PC-3 (cell line): ENCODE data around the gene ST7. TPM values are rescaled to one million over a fixed set of nuclear protein-coding genes. Genes with fewer than 3 reads are reported as not detected.

Experiments
- ATAC-seq: fragments of 200-7000 bp; cut with Tn5 transposase; 2 replicates; pipeline ENCODE4 v1.9.1; 2020; ENCODE audit warnings: mild to moderate bottlenecking, moderate library complexity
- BruUV-seq: library from RNA; stranded (reverse); fragments of 400-500 nt; replicated peaks from 2 replicates; lab custom pipeline; 2021; lab: Mats Ljungman, UMichigan
- CTCF ChIA-PET: fragments of 300-600 bp; sonication (Branson Sonifier 250); formaldehyde crosslinking; loops from one replicate; lab custom pipeline; 2022; ENCODE audit warnings: antibody characterized with exemption; lab: Charles Lee
- POLR2A ChIA-PET: fragments of 300-600 bp; sonication (Branson Sonifier 250); formaldehyde crosslinking; loops from one replicate; lab custom pipeline; 2022; ENCODE audit warnings: antibody characterized with exemption; ENCODE audit not compliant: unreplicated experiment; lab: Charles Lee
- DNase-seq: peaks from one replicate; pipeline ENCODE4 v3.0.0-alpha.2; 2015
- H2AFZ ChIP-seq: fragments of 300-600 bp; sonication (generic); 2 replicates; pipeline ENCODE4 v1.6.0; 2016; ENCODE audit warnings: antibody characterized with exemption, low read length
- H3F3A ChIP-seq: fragments of 300-600 bp; sonication (generic); one replicate; pipeline ENCODE4 v1.6.0; 2017; ENCODE audit warnings: antibody characterized with exemption, low read length, control low read depth, mild to moderate bottlenecking; ENCODE audit not compliant: unreplicated experiment
- H3K27ac ChIP-seq: fragments of 300-600 bp; sonication (generic); 2 replicates; pipeline ENCODE4 v1.5.1; 2016; ENCODE audit warnings: mild to moderate bottlenecking, low read length
- H3K27me3 ChIP-seq: fragments of 300-600 bp; sonication (generic); 2 replicates; pipeline ENCODE4 v1.6.1; 2016; ENCODE audit warnings: low read length, mixed read lengths
- H3K36me3 ChIP-seq: fragments of 300-600 bp; sonication (generic); 2 replicates; pipeline ENCODE4 v1.6.1; 2016; ENCODE audit warnings: low read depth, mixed run types, low read length, mixed read lengths
- H3K4me1 ChIP-seq: fragments of 300-600 bp; sonication (generic); 2 replicates; pipeline ENCODE4 v1.5.1; 2016; ENCODE audit warnings: low read length; ENCODE audit not compliant: insufficient read depth
- H3K4me2 ChIP-seq: fragments of 300-600 bp; sonication (generic); 2 replicates; pipeline ENCODE4 v1.6.0; 2016; ENCODE audit warnings: low read length
- H3K4me3 ChIP-seq: fragments of 300-600 bp; sonication (generic); 2 replicates; pipeline ENCODE4 v1.5.1; 2016; ENCODE audit warnings: mild to moderate bottlenecking, low read length, mixed read lengths
- H3K79me2 ChIP-seq: fragments of 300-600 bp; sonication (generic); 2 replicates; pipeline ENCODE4 v1.6.1; 2017; ENCODE audit warnings: low read length, mixed read lengths
- H3K9ac ChIP-seq: fragments of 300-600 bp; sonication (generic); 2 replicates; pipeline ENCODE4 v1.6.0; 2016; ENCODE audit warnings: mild to moderate bottlenecking, low read length
- H3K9me2 ChIP-seq: fragments of 300-600 bp; sonication (generic); replicated peaks from 2 replicates; pipeline ENCODE4 v1.6.1; 2016; ENCODE audit warnings: mixed run types, low read length, mixed read lengths
- H3K9me3 ChIP-seq: fragments of 300-600 bp; sonication (generic); 2 replicates; pipeline ENCODE4 v1.6.1; 2016; ENCODE audit warnings: low read length, mixed read lengths
- H4K20me1 ChIP-seq: fragments of 300-600 bp; sonication (generic); 2 replicates; pipeline ENCODE4 v1.6.1; 2016; ENCODE audit warnings: low read length, mixed read lengths
- CTCF ChIP-seq: fragments of 300-600 bp; sonication (generic); conservative IDR thresholded peaks from 2 replicates; pipeline ENCODE4 v1.5.1; 2017; ENCODE audit warnings: antibody characterized with exemption, low read depth, mild to moderate bottlenecking, low read length
- EZH2 ChIP-seq: fragments of 300-600 bp; sonication (generic); IDR thresholded peaks from one replicate; pipeline ENCODE4 v1.6.1; 2017; ENCODE audit warnings: antibody characterized with exemption, mild to moderate bottlenecking, low read length; ENCODE audit not compliant: unreplicated experiment
- EZH2phosphoT487 ChIP-seq: fragments of 300-600 bp; sonication (generic); IDR thresholded peaks from 2 replicates; pipeline ENCODE4 v1.6.1; 2018; ENCODE audit warnings: mild to moderate bottlenecking, antibody characterized with exemption, low read length, borderline replicate concordance
- intact Hi-C: fragments of 100-400 bp; cut with micrococcal nuclease; formaldehyde crosslinking; loops from 2 replicates; pipeline ENCODE4 v1.9.0; 2023
- total RNA-seq: library from RNA; depleted of rRNA; stranded (reverse); fragments of >200 nt; gene quantifications from 2 replicates; pipeline ENCODE4 v1.2.3, GENCODE V29; 2014

ST7 gene
- total RNA-seq, 1 experiment from 2014 or later = 19.7 TPM

GRCh38 chr7:117111535-117111934 lies 158.2 kb downstream of the ST7 start:
- ATAC-seq (no peak), DNase-seq (no peak)
- H3F3A ChIP-seq = no peaks in the 10 kb centered on the region
- no peak overlapping the region for H3K9ac ChIP-seq
- ChIA-PET CTCF (no interaction called here), POLR2A (no interaction called here)
- no peak overlapping the region for H3K4me2 ChIP-seq
- H4K20me1 ChIP-seq = no peaks in the 10 kb centered on the region
- H3K9me2 ChIP-seq = no peaks in the 10 kb centered on the region
- peaks cover 7% of the 10 kb centered on the region for H3K4me1 ChIP-seq
- intact Hi-C loops = no loop called here
- no peak overlapping the region for H3K4me3 ChIP-seq
- BruUV-seq = no TSS peak
- H3K79me2 ChIP-seq = no peaks in the 10 kb centered on the region
- H3K9me3 ChIP-seq = no peaks in the 10 kb centered on the region
- no peaks in the 10 kb centered on the region for H3K27me3 ChIP-seq
- H2AFZ ChIP-seq = no peak overlapping the region
- H3K36me3 ChIP-seq = no peaks in the 10 kb centered on the region
- no peak overlapping the region for H3K27ac ChIP-seq
- TF ChIP-seq CTCF (no peak), EZH2 (no peak), EZH2phosphoT487 (no peak)

DNA sequence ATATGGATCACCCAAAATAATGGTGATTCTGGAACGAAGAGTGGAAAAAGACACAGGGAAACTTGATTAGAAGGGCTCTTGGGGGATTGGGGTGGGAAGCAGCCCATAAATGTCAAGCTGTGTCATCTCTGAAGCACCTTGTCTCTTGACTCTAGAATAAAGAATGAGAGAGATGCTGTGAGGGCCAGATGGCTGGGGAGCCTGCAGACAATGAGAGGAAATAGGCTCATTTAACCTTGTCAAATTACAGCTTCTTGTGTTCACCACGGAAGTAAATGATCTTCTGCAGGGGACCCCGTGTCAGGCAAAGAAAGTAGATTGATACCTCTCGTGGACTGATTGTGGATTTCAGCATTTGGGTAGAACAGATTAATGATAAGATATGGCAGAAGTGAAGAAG lies 159.3 kb downstream of the ST7 start:
- H3K79me2 ChIP-seq = no peaks in the 10 kb centered on the region
- no peaks in the 10 kb centered on the region for H3F3A ChIP-seq
- H3K9me2 ChIP-seq = no peaks in the 10 kb centered on the region
- no peak overlapping the region for H3K4me3 ChIP-seq
- no peak for DNase-seq
- TF ChIP-seq EZH2 = no peak
- no peak for TF ChIP-seq EZH2phosphoT487
- TF ChIP-seq CTCF = no peak
- peaks cover 13% of the 10 kb centered on the region for H3K4me1 ChIP-seq
- ChIA-PET CTCF (no interaction called here), POLR2A (no interaction called here)
- no peak overlapping the region for H3K9ac ChIP-seq
- ATAC-seq = no peak
- H3K4me2 ChIP-seq = no peak overlapping the region
- no TSS peak for BruUV-seq
- H3K27ac ChIP-seq = no peak overlapping the region
- no peak overlapping the region for H2AFZ ChIP-seq
- intact Hi-C loops = no loop called here
- H4K20me1 ChIP-seq = no peaks in the 10 kb centered on the region
- H3K36me3 ChIP-seq = no peaks in the 10 kb centered on the region
- no peaks in the 10 kb centered on the region for H3K9me3 ChIP-seq
- no peaks in the 10 kb centered on the region for H3K27me3 ChIP-seq

- Histone ChIP-seq H3K9me2 (no peaks in the 10 kb centered on the region), H3K9me3 (no peaks in the 10 kb centered on the region), H3K9ac (no peak overlapping the region), H3K36me3 (no peaks in the 10 kb centered on the region), H4K20me1 (no peaks in the 10 kb centered on the region), H3K27me3 (no peaks in the 10 kb centered on the region), H3K4me1 (peaks cover 17% of the 10 kb centered on the region), H3K27ac (no peak overlapping the region), H3F3A (no peaks in the 10 kb centered on the region), H2AFZ (no peak overlapping the region), H3K4me2 (no peak overlapping the region), H3K79me2 (no peaks in the 10 kb centered on the region), H3K4me3 (no peak overlapping the region)
- ChIA-PET CTCF (no interaction called here), POLR2A (no interaction called here)
- TF ChIP-seq EZH2phosphoT487 (no peak), EZH2 (no peak), CTCF (no peak)
- intact Hi-C loops = no loop called here
- DNase-seq (no peak), ATAC-seq (no peak)
- no TSS peak for BruUV-seq
These were observed 160.6 kb downstream of the ST7 start for GRCh38 chr7:117113871-117114270.
